Colonic mucosa (tissue), 4 donors: ENCODE results near the gene INPP5A. TPM values are rescaled to one million over a fixed set of nuclear protein-coding genes. Genes with fewer than 3 reads are reported as not detected.

Experiments
- DNase-seq: peaks from one replicate; pipeline ENCODE4 v3.0.0-alpha.2; 2020
- H3K27ac ChIP-seq: fragments of 200-600 bp; one replicate; pipeline ENCODE4 v1.8.0; 2021
- H3K27me3 ChIP-seq: fragments of 200-600 bp; one replicate; pipeline ENCODE4 v1.8.0; 2021
- H3K36me3 ChIP-seq: fragments of 200-600 bp; one replicate; pipeline ENCODE4 v1.8.0; 2021
- H3K4me1 ChIP-seq: fragments of 200-600 bp; one replicate; pipeline ENCODE4 v1.8.0; 2021; ENCODE audit warnings: mild to moderate bottlenecking
- H3K4me3 ChIP-seq: fragments of 200-600 bp; one replicate; pipeline ENCODE4 v1.8.0; 2021
- H3K9ac ChIP-seq, 2 donors: one replicate each; pipeline ENCODE4 v1.7.0; 2013; ENCODE audit warnings: control low read depth in 2 of 2, low read depth in 2 of 2, low read length in 2 of 2
- H3K9me3 ChIP-seq: fragments of 200-600 bp; one replicate; pipeline ENCODE4 v1.8.0; 2021
- CTCF ChIP-seq: fragments of 200-600 bp; IDR thresholded peaks from one replicate; pipeline ENCODE4 v1.8.0; 2022; ENCODE audit warnings: antibody characterized with exemption, mild to moderate bottlenecking
- intact Hi-C: fragments of 100-400 bp; cut with DNase I; formaldehyde crosslinking; loops from one replicate; pipeline ENCODE4 v1.14.1; 2022
- total RNA-seq, 2 donors: library from RNA; stranded (reverse); fragmentation: NEBNext Ultra II Directional in 1 of 2; extraction: Animal tissue kit (Norgen Biotek cat#: 25700) in 1 of 2; gene quantifications; one replicate each; pipeline ENCODE4 v1.2.1, GENCODE V29; 2021
- donor health status: healthy.
- donor health status: DM: no; HTN: no; CAD: no.
- donor health status: DM: no; HTN: no; CAD: no.

The INPP5A gene
- total RNA-seq, 2 donors from 2014 or later = 29.9 to 41.5 TPM

- H3K4me1 ChIP-seq = no peaks in the 10 kb centered on the region
- no peak overlapping the region for H3K4me3 ChIP-seq
Measured at GRCh38 chr10:132605390-132605789, 67.8 kb downstream of the INPP5A start.

GRCh38 chr10:132606031-132606491, 68.5 kb downstream of the INPP5A start:
- H3K4me3 ChIP-seq = no peak overlapping the region
- TF ChIP-seq CTCF = no peak

More at GRCh38 chr10:132605390-132605789, 67.8 kb downstream of the INPP5A start:
- Histone ChIP-seq H3K9me3 (no peaks in the 10 kb centered on the region), H3K9ac (no peak overlapping the region), H3K27me3 (no peaks in the 10 kb centered on the region), H3K27ac (no peak overlapping the region), H3K36me3 (no peaks in the 10 kb centered on the region)
- no peak for TF ChIP-seq CTCF
- no peak for DNase-seq
- intact Hi-C loops = no loop called here

GRCh38 chr10:132606536-132607316, 69.1 kb downstream of the INPP5A start:
- TF ChIP-seq CTCF = no peak
- no peaks in the 10 kb centered on the region for H3K4me1 ChIP-seq
- no peak overlapping the region for H3K9ac ChIP-seq
- peak; percentile 20 for DNase-seq
- no peaks in the 10 kb centered on the region for H3K9me3 ChIP-seq
- H3K27me3 ChIP-seq = no peaks in the 10 kb centered on the region
- H3K4me3 ChIP-seq = no peak overlapping the region
- H3K27ac ChIP-seq = no peak overlapping the region
- intact Hi-C loops = no loop called here
- no peaks in the 10 kb centered on the region for H3K36me3 ChIP-seq

More at GRCh38 chr10:132606031-132606491, 68.5 kb downstream of the INPP5A start:
- DNase-seq = no peak
- Histone ChIP-seq H3K9ac (no peak overlapping the region), H3K9me3 (no peaks in the 10 kb centered on the region), H3K36me3 (no peaks in the 10 kb centered on the region), H3K27ac (no peak overlapping the region), H3K27me3 (no peaks in the 10 kb centered on the region), H3K4me1 (no peaks in the 10 kb centered on the region)
- intact Hi-C loops = no loop called here

GRCh38 chr10:132607491-132607890, 69.9 kb downstream of the INPP5A start:
- no peak for TF ChIP-seq CTCF
- no peak for DNase-seq
- no peaks in the 10 kb centered on the region for H3K36me3 ChIP-seq
- intact Hi-C loops = no loop called here
- no peak overlapping the region for H3K27ac ChIP-seq
- no peaks in the 10 kb centered on the region for H3K4me1 ChIP-seq
- no peak overlapping the region for H3K4me3 ChIP-seq
- H3K9me3 ChIP-seq = no peaks in the 10 kb centered on the region
- H3K27me3 ChIP-seq = no peaks in the 10 kb centered on the region
- H3K9ac ChIP-seq = no peak overlapping the region

GRCh38 chr10:132607961-132608495, 70.4 kb downstream of the INPP5A start:
- no peak for DNase-seq
- Histone ChIP-seq H3K9ac (no peak overlapping the region), H3K27ac (no peak overlapping the region), H3K36me3 (no peaks in the 10 kb centered on the region), H3K4me3 (no peak overlapping the region), H3K4me1 (no peaks in the 10 kb centered on the region), H3K27me3 (no peaks in the 10 kb centered on the region), H3K9me3 (no peaks in the 10 kb centered on the region)
- no peak for TF ChIP-seq CTCF
- intact Hi-C loops = no loop called here
